NOMO-1 (cell line): ENCODE data around the gene CACNA2D2.

Source experiments
- DNase-seq, 2 experiments: peaks; one replicate each; lab custom pipeline; 2025; ENCODE audit not compliant: unreplicated experiment in 2 of 2; lab: John Stamatoyannopoulos, UW

The CACNA2D2 gene

GRCh38 chr3:50375258-50375931 lies 128.0 kb downstream of the CACNA2D2 start:
- peak in 1 of 2 experiments; percentile 4 for DNase-seq

GRCh38 chr3:50374363-50375257 lies 128.8 kb downstream of the CACNA2D2 start:
- no peak for DNase-seq

- DNase-seq = no peak
Observed at GRCh38 chr3:50373146-50374051, 130.0 kb downstream of the CACNA2D2 start.

GRCh38 chr3:50372349-50372748 lies 131.1 kb downstream of the CACNA2D2 start:
- no peak for DNase-seq

GRCh38 chr3:50371133-50371685 lies 132.2 kb downstream of the CACNA2D2 start:
- DNase-seq = no peak

GRCh38 chr3:50370594-50370993 lies 132.8 kb downstream of the CACNA2D2 start:
- DNase-seq = peak; percentile 19 to 23

GRCh38 chr3:50369012-50369670 lies 134.3 kb downstream of the CACNA2D2 start:
- no peak for DNase-seq

- DNase-seq = no peak
Observed at GRCh38 chr3:50365842-50366220, 137.6 kb downstream of the CACNA2D2 start.

- peak; percentile 83 to 89 for DNase-seq
Observed at GRCh38 chr3:50365080-50365841, 138.2 kb downstream of the CACNA2D2 start.

- DNase-seq = no peak
Observed at GRCh38 chr3:50364573-50365079, 138.8 kb downstream of the CACNA2D2 start.

- DNase-seq = no peak
Observed at GRCh38 chr3:50359760-50360110, 143.7 kb downstream of the CACNA2D2 start.

- peak; percentile 92 to 99 for DNase-seq
Observed at GRCh38 chr3:50358911-50359759, 144.3 kb downstream of the CACNA2D2 start, which contains the start of gene TMEM115. TSS of gene TMEM115 (minus strand) at chr3:50359521. CDS start at chr3:50359063, 458 bp downstream.

GRCh38 chr3:50358355-50358910 lies 145.0 kb downstream of the CACNA2D2 start:
- no peak for DNase-seq

GRCh38 chr3:50357481-50357880 lies 146.0 kb downstream of the CACNA2D2 start:
- no peak for DNase-seq

- DNase-seq = peak in 1 of 2 experiments; percentile 23
Observed at GRCh38 chr3:50356553-50356952, 146.9 kb downstream of the CACNA2D2 start.

- no peak for DNase-seq
Observed at GRCh38 chr3:50355829-50356552, 147.4 kb downstream of the CACNA2D2 start.

GRCh38 chr3:50354850-50355249 lies 148.6 kb downstream of the CACNA2D2 start:
- DNase-seq = no peak
